NCI-H187 treated with DMSO at 0.1 percent for 48 hours (cell line): ENCODE data around the gene RASA3.

Experiments used
- DNase-seq: peaks from one replicate; lab custom pipeline; 2025; lab: John Stamatoyannopoulos, UW

Gene RASA3

GRCh38 chr13:114067381-114067885, 65.0 kb downstream of the RASA3 start:
- no peak for DNase-seq

- DNase-seq = no peak
These were observed 65.5 kb downstream of the RASA3 start for GRCh38 chr13:114066956-114067355.

- no peak for DNase-seq
These were observed 66.3 kb downstream of the RASA3 start for GRCh38 chr13:114065926-114066774.

- DNase-seq = no peak
These were observed 67.1 kb downstream of the RASA3 start for GRCh38 chr13:114065141-114065925.

GRCh38 chr13:114064450-114065140, 67.8 kb downstream of the RASA3 start:
- no peak for DNase-seq

DNA sequence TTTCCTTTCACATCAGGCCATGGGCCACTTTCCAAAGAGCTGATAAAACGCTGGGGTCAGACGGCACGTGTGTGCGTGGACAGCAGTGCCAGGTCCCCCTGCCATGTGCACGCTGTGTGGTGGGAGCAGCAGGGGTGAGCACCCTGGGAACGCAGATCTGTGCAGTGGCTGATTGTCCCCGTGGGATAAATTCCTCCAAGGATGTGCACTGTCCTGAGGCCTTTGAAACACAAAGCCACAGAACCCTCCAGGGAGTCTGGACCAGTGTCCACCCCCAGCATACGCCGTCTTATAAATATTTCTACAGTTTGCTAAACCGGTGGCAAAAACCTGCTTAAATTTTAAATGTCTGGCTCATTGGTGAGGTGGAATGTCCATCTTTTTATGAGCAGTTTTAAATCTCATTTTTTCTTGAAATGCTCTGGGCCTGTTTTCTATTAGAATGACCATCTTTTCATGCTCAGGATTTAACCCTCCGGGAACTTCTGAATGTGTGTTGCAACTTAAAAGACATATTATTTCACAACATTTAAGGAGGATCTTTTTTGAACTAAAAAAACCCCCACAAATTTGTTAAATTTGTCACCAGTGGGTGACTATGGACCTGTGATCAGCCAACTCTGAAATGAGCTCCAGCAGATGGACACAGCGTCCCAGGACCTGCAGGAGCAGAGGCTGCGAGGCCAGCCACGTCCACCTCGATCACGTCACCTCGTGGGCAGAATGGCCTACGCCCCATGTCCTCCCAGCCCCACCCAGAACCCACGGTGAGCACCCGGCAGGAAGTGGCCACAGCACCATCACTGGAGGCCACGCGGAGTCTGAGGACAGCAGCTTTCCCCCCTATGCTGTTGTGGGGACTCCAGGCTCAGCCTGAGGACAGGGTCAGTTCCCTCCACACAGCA, 68.6 kb downstream of the RASA3 start:
- DNase-seq = no peak

DNA sequence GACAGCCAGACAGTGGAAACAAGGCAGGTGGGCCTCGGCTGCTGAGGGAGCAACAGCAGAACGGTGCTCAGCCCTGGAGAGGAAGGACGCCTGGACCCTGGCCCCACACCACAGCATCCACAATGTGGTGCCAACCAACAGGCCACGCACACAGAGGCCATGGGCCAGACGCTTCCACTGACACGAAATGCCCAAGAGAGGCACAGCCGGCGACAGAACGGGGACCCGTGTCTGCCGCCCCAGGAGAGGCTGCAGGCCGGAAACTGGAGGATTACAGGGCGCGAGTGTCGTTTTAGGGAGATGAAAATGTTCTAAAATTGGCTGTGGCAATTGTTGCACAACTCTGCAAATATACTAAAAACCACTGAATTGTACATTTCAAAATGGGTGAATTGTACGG, 69.7 kb downstream of the RASA3 start:
- DNase-seq = no peak

GRCh38 chr13:114062341-114062740, 70.1 kb downstream of the RASA3 start:
- DNase-seq = no peak

- DNase-seq = no peak
These were observed 70.7 kb downstream of the RASA3 start for GRCh38 chr13:114061744-114062143.

DNA sequence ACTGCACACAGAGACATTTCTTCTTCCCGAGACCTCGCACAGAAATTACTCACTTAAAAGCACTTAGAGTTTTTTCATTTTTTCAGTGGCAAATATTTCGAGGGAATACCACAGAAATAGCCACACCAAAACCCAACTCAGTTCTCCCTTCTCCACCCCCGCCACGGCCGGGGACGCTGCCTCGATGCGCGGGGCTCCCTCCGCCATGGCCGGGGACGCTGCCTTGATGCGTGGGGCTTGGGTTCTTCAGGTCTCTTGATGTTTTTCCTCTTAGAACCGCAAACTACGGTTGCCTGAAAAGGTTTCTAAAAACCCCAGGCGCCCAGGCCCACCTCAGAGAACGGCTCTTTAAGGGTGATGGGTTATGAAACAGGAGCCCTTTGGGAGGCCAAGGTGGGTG, 71.4 kb downstream of the RASA3 start:
- DNase-seq = no peak

- DNase-seq = no peak
These were observed 72.2 kb downstream of the RASA3 start for GRCh38 chr13:114059946-114060860.

DNA sequence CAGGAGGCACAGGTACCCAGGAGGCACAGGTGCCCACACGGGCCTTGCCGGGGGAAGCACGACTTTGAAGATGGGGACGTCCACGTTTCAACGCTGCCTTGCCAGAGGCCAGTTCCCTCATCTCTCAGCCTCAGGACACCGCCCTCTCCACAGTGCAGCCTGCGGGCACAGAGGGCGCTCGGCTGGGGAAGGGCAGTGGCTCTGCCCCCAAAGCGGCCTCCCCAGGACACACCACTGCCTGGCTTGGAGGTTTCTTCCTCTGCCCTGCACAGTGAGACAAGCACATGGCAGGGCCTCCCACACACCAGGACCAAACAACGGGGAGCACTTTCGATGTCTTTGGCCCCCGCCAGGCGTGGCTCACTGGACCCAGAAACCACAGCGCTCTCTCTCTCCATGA, 73.0 kb downstream of the RASA3 start:
- no peak for DNase-seq

DNA sequence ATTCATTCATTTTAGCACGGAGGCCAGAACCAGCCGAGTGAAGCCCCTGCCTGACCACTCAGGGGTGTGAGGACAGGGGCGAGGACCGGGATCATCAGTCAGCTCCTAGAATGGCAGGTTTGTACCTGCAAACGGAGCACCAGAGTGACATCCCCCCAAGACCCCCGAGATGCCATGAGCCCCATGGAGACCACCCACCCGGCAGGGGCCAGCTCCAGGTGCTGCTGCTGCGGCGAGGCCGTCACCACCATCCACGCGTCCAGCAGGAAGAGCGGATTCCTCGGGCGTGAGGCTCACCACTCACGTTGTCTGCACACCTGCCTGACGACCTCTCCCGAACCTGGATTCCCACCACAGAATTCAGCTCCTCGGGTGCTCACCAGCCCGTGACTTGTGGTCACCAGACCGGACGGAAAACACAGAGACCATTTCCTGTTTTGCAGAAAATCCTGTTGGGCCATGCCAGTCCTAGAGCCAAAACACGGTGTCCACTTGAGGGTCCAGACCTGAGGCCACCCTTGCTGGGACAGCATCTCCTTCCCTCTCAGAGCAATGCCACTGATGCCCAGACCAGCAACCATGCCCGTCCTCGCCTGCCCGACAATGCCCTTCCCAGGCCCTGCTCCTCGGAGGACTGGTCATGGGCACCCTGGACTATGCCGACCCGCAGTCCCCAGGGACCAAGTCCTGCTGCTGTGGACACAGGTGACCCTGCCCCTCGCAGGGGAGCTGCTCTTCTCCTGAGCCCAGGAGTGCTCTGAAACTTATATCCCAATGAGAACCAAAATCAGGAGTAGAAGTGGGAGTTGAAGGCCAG, 74.2 kb downstream of the RASA3 start:
- no peak for DNase-seq

DNA sequence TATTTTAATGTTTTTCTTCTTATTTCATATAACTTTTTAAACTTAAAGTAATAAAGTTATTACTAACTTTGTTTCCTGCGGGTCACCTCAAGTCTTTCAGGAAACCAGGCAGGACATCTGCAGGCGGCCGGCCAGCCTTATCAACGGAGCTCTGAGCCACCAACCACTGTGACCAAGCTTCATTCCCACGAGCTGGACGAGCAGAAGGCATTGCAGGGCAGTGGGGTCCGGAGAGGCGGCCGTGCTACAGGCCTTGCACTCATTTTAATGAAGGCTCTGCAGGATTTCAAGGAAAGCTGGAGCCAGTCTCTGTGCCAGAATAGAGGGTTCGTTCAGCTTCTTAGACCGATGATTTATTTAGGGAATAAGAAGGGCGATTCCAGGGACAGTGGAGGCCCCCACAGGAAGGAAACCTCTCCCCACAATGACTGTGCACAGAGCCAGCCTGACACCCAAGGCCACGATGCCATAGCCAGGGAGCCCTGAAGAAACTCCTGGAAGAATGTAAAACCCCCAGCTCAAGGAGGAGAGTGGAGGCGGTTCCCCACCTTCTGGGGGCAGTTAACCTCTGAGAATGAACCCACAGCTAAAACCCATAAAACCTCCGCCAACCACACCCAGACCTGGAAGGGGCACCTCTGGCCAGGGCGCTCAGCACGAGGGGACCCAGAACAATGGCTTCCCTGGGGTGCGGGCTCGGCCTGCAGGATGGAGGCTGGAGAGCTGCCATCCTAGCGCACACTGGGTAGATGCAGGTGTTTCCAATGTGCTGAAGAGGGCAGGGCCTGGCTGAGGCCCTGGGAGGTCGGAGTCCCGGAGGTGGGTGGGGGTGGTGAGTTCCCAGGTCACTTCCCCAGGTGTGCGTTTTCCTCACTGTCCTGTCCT, 75.0 kb downstream of the RASA3 start:
- DNase-seq = no peak

DNA sequence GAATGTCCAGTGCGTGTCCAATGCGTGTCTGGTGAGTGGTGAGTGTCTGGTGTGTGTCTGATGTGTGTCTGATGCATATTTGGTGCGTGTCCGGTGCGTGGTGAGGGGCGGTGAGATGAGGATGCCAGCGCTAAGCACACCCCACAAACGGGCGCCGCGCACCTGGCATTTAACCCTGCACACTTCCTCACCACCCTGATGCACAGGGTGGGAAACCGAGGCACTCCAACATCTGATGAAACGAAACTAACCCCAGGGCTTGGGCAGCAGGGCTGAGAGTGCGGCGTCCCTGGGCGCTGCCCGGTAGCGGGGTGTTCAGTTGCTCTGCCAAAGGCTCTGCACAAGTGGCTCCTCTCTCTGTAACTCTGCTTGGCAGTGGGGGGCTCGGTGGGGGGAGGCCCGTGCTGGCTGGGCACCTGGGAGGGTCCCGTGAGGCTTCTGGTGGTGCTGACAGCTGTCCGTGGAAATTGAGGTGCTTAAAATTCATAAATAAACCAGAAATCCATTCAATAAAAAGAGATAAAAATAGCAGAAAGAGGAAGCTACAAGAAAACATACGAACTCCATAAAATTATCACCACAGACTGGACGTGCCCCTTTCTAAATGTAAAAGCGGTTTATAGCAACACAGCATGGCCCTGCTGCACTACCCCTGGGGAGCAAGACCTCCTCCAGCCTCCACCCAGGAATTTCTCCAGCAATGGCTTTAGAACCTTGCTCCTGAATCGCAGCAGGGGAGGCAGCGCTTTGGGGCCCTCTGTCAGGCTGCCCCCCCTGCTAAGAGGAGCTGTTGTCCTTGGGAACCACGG, 76.0 kb downstream of the RASA3 start:
- DNase-seq = no peak

DNA sequence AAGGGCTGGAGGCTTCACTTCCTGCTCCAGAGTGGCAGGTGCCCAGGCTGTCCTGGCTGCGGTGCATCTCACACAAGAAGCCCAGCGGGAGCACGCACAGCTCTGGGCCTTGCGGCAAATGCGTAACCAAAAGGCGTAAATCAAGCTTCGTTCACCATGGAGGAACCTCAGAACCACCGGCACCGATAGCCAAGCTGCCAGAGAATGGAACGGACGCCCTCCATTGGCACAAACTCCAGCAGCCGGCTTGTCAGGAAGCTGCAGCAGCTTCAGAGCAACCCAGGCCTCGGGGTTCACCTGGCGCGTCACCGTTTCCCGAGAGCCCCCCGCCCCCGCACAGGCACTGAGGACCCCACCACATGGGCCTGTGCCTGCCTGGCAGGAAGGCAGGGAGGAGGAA, 76.7 kb downstream of the RASA3 start:
- no peak for DNase-seq

DNA sequence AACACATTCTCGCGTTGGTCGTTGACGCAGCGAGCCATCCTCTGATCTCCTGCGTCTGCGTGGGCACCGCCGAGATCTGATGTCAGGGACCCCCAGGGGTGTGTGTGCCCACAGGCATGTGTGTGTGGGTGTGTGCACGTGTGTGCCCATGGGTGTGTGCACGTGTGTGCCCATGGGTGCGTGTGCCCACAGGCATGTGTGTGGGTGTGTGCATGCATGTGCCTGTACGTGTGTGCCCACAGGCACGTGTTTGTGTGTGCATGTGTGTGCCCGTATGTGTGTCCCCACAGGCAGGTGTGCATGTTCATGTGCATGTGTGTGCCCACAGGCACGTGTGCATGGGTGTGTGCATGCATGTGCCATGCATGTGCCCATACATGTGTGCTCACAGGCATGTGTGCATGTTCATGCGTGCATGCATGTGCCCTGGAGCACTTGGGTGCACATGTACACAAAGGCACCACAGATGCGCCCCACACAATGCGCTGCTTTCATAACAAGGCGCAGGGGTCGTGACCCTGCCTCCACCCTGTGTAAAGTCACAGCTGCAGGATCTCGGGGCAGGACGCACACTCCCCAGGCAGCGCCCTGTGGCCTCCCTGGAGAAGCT, 77.5 kb downstream of the RASA3 start:
- DNase-seq = no peak
